DND-41 (cell line): ENCODE measurements around the gene ZNF891.

Experiments used
- EZH2 ChIP-seq: IDR thresholded peaks from 3 replicates; pipeline ENCODE4 v1.6.1; 2012; ENCODE audit warnings: borderline replicate concordance, low read depth, mild to moderate bottlenecking, moderate library complexity, low read length, inconsistent platforms; ENCODE audit not compliant: severe bottlenecking
- TF ChIP-seq, protein P1 (sequence below): IDR thresholded peaks from 2 replicates; pipeline ENCODE4 v1.5.1; 2012; ENCODE audit warnings: borderline replicate concordance, low read length, moderate library complexity, mild to moderate bottlenecking; ENCODE audit not compliant: poor library complexity, severe bottlenecking; ENCODE audit errors: extremely low read depth

DNA sequence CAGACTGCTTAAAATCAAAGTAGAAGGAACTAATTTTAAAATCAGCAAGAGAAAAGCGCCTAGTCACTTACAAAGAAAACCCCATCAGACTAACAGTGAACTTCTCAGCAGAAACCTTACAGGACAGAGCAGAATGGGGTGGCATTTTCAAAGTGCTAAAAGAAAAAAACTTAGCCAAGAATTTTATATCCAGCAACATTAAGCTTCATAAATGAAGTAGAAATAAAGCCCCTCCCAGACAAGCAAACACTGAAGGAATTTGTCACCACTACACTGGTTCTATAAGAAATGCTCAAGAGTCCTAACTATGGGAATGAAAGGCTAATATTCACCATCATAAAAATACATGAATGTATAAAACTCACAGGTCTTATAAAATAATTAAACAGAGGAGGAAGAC lies 44.8 kb upstream of the ZNF891 start:
- TF ChIP-seq, protein P1, sequence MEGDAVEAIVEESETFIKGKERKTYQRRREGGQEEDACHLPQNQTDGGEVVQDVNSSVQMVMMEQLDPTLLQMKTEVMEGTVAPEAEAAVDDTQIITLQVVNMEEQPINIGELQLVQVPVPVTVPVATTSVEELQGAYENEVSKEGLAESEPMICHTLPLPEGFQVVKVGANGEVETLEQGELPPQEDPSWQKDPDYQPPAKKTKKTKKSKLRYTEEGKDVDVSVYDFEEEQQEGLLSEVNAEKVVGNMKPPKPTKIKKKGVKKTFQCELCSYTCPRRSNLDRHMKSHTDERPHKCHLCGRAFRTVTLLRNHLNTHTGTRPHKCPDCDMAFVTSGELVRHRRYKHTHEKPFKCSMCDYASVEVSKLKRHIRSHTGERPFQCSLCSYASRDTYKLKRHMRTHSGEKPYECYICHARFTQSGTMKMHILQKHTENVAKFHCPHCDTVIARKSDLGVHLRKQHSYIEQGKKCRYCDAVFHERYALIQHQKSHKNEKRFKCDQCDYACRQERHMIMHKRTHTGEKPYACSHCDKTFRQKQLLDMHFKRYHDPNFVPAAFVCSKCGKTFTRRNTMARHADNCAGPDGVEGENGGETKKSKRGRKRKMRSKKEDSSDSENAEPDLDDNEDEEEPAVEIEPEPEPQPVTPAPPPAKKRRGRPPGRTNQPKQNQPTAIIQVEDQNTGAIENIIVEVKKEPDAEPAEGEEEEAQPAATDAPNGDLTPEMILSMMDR: no peak
- TF ChIP-seq EZH2: no peak
